AG04450 (cell line): ENCODE data around the gene HTR3C. TPM values are rescaled to one million over a fixed set of nuclear protein-coding genes. Genes with fewer than 3 reads are reported as not detected.
"Not testable (repeated sequence)": the region's sequence is repeated elsewhere in the genome, so short reads cannot be mapped to it uniquely, and the experiment has no call there.

Source experiments
- CTCF ChIA-PET: fragments of 300-600, 350-600 bp; formaldehyde crosslinking; extraction: SDS; loops from one replicate; lab custom pipeline; 2022; ENCODE audit warnings: antibody characterized with exemption, inconsistent platforms; lab: Charles Lee
- POLR2A ChIA-PET: fragments of 350-600 bp; formaldehyde crosslinking; extraction: SDS; loops from one replicate; lab custom pipeline; 2021; ENCODE audit warnings: antibody characterized with exemption, inconsistent platforms; lab: Yijun Ruan, JAX
- DNase-seq: peaks from one replicate; pipeline ENCODE4 v3.0.0-alpha.2; 2011; ENCODE audit warnings: low read depth, low spot score
- H3K27ac ChIP-seq: one replicate; pipeline ENCODE4 v1.5.1; 2012; ENCODE audit warnings: low read depth, low read length, control low read depth
- H3K27me3 ChIP-seq: one replicate; pipeline ENCODE4 v1.6.0; 2012; ENCODE audit warnings: low read length; ENCODE audit not compliant: control insufficient read depth, insufficient read depth
- H3K4me3 ChIP-seq: 2 replicates; pipeline ENCODE4 v1.5.1; 2011; ENCODE audit warnings: mild to moderate bottlenecking, low read depth, low read length, control low read depth
- H3K9me3 ChIP-seq: 2 replicates; pipeline ENCODE4 v1.5.1; 2012; ENCODE audit warnings: low read length; ENCODE audit not compliant: control insufficient read depth, insufficient read depth
- CTCF ChIP-seq: IDR thresholded peaks from 2 replicates; pipeline ENCODE4 v1.5.1; 2011; ENCODE audit warnings: low read depth, low read length, control low read depth, inconsistent platforms
- polyA plus RNA-seq: library from polyadenylated mRNA; depleted of rRNA; stranded (reverse); fragments of >200 nt; gene quantifications from 2 replicates; pipeline ENCODE4 v1.2.3, GENCODE V29; 2011

The HTR3C gene
- polyA plus RNA-seq, 1 experiment, result not detected

DNA sequence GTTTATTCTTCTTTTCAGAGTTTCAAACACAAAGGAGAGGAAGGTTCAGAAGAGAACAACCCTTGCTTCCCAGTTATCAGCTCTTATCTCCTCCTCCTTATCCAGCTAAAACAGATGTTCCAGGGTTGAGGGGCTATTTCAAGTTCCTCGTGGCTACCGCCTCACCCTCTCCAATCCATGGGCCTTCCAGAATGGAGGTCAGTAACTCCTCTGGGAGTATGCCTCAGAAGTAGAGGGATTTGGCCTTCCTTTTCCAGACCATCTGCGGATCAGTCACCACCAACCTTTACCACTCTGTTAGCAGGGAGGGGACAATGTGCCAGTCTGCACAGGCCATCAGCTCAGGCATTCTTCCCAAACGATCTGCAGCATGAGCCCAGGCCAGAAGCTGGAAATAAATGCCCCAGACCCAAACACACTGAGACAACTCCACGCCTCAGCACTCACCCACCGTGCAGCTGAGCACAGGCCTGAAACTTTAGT, 14.8 kb downstream of the HTR3C start:
- H3K4me3 ChIP-seq, result no peak overlapping the region
- ChIA-PET CTCF (no interaction called here), POLR2A (no interaction called here)
- TF ChIP-seq CTCF, result no peak
- 0 out of 2 replicates have a peak, but pooled peaks cover 3% of the 10 kb centered on the region for H3K9me3 ChIP-seq
- H3K27ac ChIP-seq, result no peak overlapping the region
- DNase-seq, result no peak
- peaks cover 6% of the 10 kb centered on the region for H3K27me3 ChIP-seq

DNA sequence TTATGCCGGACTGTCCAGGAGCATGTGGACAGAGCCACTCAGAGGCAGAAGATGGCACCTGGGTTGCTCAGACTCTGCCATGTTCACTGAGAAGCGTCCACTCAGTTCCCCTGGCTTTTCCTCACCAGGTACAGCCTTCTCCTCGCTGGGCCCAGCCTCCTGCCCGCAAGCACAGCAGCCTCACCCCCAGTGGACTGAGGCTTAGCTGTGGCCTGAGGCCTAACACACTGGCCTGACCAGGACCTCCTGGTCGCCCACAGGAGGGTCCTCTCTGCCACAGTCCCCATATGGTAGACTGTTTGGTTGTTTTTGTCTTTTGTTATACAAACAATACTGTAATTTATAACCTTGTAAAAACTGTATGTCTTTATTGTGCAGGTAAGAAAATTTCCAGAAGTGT, 15.5 kb downstream of the HTR3C start:
- ChIA-PET POLR2A (no interaction called here), CTCF (interaction anchor here (0.6 to 0.7 kb wide), 2 partner anchors 12 to 46 kb away, joined by 3 read pairs; no protein-coding TSS in a partner anchor)

GRCh38 chr3:184071142-184071541, 18.3 kb downstream of the HTR3C start:
- H3K27ac ChIP-seq, H3K4me3 ChIP-seq, DNase-seq, POLR2A ChIA-PET, H3K27me3 ChIP-seq, CTCF ChIA-PET, H3K9me3 ChIP-seq: not testable (repeated sequence)

More for the DNA sequence above, 15.5 kb downstream of the HTR3C start:
- DNase-seq, result no peak
- 0 out of 2 replicates have a peak, but pooled peaks cover 3% of the 10 kb centered on the region for H3K9me3 ChIP-seq
- no peak overlapping the region for H3K4me3 ChIP-seq
- no peak overlapping the region for H3K27ac ChIP-seq
- peaks cover 3% of the 10 kb centered on the region for H3K27me3 ChIP-seq
- no peak for TF ChIP-seq CTCF

DNA sequence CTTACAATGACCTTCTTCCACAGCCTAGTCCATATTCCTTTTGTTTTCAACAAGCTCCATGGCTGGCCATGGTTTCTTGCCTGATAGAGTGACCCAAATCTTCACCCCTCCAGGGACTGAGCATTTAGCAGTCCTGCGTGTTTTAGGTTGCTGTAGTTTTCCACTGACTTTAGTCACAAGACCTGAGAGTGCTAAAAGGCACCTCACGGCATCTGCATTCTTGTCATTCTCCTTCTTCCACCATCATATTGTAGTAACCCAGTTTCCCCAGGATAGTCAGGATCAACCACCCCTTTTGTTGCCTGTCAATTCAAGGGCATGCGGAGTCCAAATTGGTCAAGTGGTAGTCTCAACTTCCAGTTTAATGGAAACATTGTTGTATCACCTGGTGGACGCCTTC, 20.8 kb downstream of the HTR3C start:
- Histone ChIP-seq H3K9me3 (0 out of 2 replicates have a peak, but pooled peaks cover 3% of the 10 kb centered on the region), H3K27me3 (peaks cover 8% of the 10 kb centered on the region), H3K4me3 (no peak overlapping the region), H3K27ac (no peak overlapping the region)
- no peak for TF ChIP-seq CTCF
- POLR2A ChIA-PET, result no interaction called here
- CTCF ChIA-PET, result no interaction called here
- no peak for DNase-seq

DNA sequence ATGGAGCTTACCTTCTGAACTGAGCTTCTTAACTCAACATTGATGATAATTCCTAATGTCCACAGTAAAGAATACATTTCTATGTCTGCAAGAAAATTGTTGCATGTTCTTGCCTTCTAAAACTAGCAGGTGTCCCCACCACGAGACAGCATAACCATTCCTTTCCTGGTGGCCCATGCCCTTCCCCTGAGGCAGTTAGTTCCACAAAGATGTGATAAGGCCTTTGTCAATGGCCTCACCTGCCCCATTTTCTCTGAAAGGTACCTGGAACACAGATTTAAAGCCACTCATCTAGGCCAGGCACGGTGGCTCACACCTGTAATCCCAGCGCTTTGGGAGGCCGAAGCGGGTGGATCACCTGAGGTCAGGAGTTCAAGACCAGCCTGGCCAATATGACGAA, 23.1 kb downstream of the HTR3C start:
- Histone ChIP-seq H3K27ac (no peak overlapping the region), H3K9me3 (no peaks in the 10 kb centered on the region; the same call in 1 of the 2 replicates), H3K4me3 (no peak overlapping the region), H3K27me3 (peaks cover 8% of the 10 kb centered on the region)
- no peak for TF ChIP-seq CTCF
- POLR2A ChIA-PET, result no interaction called here
- CTCF ChIA-PET, result no interaction called here
- no peak for DNase-seq

DNA sequence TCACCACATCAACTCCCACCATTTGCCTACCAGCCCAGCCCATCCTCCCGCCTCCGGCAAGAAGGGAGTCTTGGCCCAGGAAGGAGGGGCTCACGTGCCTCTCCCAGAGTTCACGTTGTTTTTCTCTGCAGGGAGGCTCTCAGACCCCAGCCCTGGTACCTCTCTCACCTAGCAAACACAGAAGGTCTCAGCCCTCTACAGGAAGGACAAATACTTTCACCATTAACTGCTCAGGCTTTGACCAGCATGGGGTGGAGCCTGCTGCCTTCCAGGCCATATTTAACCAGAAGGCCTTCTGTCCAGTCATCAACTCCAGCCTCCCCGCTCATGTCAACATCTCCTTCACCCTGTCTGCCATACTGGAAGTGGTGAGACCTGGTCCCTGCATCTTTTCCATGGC, 25.0 kb downstream of the HTR3C start:
- Histone ChIP-seq H3K27me3 (peaks cover 8% of the 10 kb centered on the region), H3K4me3 (no peak overlapping the region), H3K9me3 (peaks cover 3% of the 10 kb centered on the region; the same call in 1 of the 2 replicates), H3K27ac (no peak overlapping the region)
- no peak for TF ChIP-seq CTCF
- DNase-seq, result no peak
- POLR2A ChIA-PET, result no interaction called here
- CTCF ChIA-PET, result no interaction called here
